OCI-LY7 (cell line): ENCODE data around the gene PRKCA.

Experiments used
- CTCF ChIP-seq: fragments of 200-600 bp; sonication (generic); conservative IDR thresholded peaks from 2 replicates; pipeline ENCODE4 v1.5.1; 2014; ENCODE audit warnings: mild to moderate bottlenecking, antibody characterized with exemption, low read length, moderate library complexity, mixed read lengths
- EZH2phosphoT487 ChIP-seq: fragments of 200-600 bp; sonication (generic); IDR thresholded peaks from 2 replicates; pipeline ENCODE4 v1.6.1; 2018; ENCODE audit warnings: low read depth, borderline replicate concordance, mild to moderate bottlenecking, mixed run types, antibody characterized with exemption, low read length, moderate library complexity, mixed read lengths

GRCh38 chr17:66749217-66749832 lies 446.9 kb downstream of the PRKCA start:
- TF ChIP-seq CTCF (no peak), EZH2phosphoT487 (no peak)
